T-helper 1 cell (primary cell): Measurements from ENCODE around the gene DPYD.

Experiments used
- DNase-seq, 5 donors: peaks; one replicate each; pipeline ENCODE4 v3.0.0-alpha.2; 2012 to 2020

Gene DPYD

DNA sequence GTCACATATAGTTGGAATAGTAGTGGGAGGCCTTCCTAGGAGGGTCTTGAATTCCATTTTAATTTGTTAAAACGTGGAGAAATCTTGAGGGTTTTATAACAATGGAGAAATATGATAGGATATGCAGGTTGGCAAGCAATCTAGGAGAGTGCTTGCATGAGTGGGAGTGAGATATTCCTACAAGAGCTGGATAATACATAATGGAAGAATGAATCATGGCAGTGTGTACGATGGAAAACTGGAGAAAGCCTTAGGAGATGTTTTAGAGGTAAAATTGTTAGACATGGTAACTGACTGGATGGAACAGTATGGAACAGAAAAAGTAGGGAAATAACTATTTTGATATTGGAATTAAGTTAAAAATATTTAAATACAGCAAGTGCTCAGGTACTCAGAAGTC is 846.9 kb downstream of the DPYD start:
- DNase-seq = no peak

DNA sequence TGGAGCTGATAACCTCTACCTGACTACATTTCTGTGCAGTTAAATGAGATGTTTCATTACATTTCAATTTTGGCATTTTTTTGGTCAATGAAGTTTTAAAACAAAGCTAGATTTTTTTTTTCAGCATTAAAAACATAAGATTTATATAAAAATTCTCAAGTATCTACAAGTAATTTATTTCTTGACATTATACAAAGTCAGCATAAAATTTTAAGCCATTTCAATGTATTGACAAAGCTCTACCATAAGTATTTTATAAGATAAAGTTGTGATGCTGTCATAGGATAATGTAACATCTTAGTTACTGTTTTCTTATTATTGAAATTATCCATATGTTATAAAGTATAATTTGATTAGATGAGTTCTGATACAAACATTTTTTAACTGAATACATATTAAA is 847.7 kb downstream of the DPYD start:
- DNase-seq = no peak

DNA sequence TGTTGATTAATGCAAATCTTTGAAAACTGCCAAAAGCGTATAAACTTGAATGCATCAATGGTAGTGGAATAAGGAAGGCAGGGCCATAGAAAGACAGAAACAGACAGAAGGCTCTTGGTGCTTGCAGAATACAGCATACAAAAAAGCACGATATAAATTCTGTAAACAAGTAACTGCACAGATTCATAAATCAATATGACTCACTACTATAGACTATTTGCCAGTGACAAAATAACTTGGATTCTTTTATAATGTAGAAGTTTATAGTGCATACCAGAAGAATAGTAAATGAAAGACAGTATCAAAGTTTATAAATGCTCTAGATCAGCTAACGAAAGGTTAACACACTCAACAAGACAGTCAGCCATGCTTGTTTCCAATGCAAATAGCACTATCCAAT is 849.7 kb downstream of the DPYD start:
- no peak for DNase-seq

DNA sequence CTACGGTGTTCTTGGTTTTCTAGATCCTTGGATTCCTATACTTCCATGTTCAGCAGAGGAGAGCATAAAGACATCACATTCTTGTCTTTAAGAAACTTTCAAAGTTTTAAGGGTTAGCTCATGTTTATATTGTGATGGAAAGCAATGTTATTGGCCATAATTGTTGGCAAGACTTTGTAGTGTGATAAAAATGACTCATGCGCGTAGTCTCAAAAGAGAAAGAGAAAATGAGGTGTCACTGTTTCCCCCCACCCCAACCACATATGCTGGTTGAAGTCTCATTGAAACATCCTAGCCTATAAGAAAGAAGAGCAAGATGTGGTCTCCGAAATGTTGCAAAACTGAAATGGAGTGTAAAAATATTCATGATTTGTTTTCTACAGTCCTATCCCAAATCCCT is 850.5 kb downstream of the DPYD start:
- no peak for DNase-seq

DNA sequence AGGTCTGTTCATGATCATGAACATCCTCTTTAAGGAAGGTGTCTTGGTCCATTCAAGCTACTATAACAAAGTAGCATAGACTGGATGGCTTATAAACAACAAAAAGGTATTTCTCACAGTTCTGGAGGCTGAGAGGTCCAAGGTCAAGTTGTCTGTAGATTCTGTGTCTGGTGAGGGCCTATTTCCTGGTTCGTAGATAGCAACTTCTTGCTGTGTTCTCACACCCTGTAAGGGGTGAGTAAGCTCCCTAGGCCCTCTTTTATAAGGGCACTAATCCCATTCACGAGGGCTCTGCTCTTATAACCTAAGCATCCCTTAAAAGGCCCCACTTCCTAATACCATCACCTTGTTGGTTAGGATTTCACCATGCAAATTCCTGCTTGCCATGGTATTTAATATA is 851.5 kb downstream of the DPYD start:
- DNase-seq = no peak

DNA sequence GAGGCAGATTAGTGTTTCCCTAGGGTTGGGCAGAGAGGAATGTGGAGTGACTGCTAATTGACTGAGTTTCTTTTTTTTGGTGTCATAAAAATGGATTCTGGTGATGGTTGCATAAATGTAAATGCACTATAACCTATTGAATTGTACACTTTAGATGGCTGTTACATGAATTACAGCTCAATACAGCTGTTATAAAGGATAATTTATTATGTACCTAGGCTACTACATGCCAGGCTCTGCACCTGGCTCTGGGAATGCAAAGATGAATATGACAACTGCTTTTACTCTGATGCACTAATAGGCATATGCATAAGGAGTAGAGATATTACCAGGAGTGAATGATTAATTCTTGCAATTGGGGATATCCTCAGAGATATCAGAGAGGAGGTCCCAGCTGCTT is 854.0 kb downstream of the DPYD start:
- DNase-seq = no peak

DNA sequence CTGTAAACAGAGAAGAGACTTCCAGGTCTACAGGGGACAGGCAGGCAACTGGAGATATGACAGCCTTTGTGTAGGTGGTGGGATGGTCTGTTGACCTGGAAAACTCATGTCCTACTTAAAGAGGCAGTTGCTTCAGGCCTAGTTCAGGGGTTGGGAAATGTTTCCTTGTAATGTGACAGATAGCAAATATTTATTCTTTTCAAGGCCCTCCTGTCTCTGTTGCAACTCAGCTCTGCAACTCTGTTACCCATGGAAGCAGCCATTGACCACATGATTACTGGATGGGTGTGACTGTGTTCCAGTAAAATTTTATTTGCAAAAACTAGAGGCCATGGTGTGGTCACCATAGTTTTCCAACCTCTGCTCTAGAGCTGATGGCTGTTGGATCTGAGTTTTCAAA is 857.3 kb downstream of the DPYD start:
- DNase-seq = no peak

DNA sequence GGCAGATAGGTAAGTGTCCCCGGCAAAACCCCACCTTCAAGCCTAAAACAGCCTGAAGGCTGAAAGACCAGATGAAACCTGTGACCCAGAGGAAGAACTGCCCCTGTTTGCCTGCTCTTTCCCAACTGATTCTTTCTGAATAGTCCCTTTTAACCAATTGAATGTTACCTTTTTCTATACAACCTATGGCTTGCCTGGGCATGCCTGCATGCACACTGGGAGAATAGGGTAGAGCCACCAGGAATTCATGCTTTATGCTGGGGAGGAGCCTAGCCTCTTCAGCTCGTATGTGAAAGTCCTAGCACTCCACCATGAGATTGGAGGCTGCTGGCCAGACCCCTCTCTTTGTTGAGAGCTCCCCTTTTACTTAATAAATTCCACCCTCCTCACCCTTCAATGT is 859.2 kb downstream of the DPYD start:
- no peak for DNase-seq

DNA sequence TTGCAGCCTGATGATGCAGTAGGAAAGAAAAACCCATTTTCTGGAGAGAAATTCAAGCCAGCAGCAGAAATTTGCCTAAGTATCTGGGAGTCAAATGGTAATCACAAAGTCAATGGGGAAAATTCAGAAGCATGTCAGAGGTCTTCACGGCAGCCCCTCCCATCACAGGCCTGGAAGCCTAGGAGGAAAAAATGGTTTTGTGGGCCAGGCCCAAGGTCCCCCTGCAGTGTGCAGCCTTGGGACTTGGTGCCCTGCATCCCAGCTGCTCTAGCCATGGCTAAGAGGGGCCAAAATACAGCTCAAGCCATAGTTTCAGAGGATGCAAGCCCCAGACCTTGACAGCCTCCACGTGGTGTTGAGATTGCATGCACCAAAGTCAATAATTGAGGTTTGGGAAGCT is 864.4 kb downstream of the DPYD start:
- no peak for DNase-seq

DNA sequence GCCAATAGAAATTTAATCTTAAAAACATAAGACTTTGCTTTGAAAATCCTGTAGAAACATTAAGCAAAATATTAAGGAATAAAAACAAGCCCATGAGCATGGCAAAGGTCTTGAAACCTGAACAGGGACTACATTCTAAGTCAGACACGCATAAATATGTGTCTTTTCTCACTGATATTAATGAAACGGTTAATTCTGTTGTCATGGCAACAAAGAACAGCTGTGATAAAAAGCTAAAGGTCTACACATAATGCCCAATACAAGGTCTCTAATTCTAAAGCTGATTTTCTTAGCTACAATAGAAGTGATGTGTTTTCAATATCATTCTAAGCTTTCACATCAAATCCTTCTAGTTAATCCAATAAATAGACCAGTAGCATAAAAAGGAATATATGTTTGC is 867.6 kb downstream of the DPYD start:
- DNase-seq = no peak

DNA sequence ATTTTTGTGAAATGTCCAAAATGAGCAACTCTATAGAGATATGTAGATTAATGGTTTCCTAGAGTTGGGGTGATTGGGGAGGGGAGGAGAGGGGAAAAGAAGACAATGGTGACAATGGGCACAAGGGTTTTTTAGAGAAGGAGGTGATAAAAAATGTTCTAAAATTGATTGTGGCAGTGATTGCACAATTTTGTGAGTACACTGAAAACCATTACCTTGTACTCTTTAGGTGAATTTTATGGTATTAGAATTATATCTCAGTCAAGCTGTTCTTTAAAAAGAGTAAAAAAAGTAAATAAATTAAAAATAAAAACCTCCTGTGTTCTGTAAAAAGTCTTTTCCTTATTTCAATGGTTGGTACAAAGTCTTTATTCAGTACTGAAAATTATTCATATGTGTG is 869.0 kb downstream of the DPYD start:
- no peak for DNase-seq

DNA sequence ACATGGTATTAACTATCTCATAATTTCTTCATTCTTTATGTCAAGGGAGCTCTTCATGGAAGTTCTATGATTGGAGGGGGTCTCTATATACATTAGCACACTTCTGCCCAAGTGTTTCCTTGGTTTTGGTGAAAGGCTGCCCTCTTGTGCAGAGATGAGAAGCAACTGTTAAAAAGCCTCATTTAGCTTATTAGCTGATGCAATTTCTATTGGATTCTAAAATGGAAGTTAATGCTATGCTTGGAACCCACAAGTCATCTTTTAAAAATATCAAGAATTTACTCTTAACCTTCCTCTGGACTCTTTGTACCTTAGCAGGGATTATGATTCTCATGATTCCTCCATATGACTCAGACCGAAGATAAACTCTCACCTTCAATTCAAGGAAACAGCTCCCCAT is 870.3 kb downstream of the DPYD start:
- DNase-seq = no peak

DNA sequence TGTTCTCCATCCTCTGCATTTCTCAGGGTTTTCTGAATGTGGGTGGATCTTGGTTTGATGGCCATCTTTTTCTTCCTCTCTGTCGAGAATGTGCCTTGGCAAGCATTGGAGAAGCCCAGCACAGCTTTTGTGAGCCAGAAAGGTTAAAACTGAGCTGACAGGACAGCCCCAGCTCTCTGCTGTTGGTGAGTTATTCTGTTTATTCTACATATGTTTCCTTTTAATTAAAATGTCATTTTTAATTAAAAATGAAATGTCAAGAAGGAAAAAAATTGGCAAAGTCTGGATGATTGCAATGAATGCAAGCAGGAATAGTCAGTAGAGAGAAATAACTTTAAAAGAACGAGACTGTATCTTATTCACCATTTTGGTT is 873.4 kb downstream of the DPYD start:
- no peak for DNase-seq

DNA sequence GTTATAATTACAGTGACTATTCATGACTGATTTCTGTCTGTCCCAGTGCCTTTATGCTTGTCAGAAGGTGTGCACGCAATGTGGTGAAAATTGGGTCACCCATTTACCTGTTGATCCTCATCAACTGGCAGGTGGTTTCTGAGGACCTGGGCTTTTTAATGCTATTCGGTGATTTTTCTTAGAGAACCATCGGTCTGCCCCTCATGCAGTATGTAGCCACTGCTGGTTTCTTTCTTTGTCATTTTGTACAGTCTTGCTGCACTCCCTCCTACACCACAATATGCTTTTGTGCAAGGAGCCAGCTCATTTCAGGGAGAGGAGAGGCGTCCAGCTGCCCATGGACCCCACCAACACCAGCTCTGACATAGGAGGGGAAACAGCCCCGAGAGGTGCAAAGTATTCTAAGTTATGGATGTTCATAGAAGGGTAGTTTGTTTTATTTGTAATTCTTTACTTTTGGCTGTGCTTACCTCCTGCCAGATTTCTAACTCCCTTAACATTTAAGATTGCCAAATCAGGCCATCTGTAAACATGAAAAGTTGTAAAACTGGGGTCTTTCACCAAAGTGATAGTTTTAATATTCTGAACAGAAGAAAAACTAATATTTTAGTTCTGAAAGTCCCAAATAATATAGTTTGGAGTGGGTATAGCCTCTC is 873.9 kb downstream of the DPYD start:
- DNase-seq = no peak

DNA sequence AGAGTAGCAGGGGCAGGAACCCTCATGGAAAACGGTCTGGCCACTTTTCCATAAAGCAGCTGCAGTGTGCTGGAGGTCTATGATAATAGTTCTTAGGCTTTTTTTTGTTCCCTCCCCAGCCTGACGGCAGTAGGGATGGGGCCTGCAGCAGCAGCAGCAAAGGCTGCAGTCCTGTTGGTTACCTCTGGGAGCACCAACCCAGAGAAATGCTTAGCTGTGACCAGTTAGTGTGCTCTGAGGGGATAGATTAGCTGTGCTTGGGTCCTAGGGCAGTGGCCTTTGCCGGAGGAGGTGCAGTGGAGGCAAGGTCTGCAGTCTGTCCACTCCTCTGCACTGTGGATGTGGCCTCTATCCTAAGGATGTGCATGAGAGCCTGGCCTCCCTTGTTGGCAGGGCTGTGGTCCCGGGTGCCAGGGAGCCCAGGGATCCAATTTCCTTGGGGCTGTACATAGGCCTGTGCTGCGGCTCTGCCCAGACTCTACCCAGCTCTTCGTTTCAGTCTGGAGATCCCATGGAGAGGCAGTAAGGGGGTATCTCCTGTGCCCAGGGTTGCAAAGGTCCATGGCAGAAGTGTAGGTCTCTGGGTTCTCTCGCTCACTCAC is 876.6 kb downstream of the DPYD start:
- DNase-seq = no peak

DNA sequence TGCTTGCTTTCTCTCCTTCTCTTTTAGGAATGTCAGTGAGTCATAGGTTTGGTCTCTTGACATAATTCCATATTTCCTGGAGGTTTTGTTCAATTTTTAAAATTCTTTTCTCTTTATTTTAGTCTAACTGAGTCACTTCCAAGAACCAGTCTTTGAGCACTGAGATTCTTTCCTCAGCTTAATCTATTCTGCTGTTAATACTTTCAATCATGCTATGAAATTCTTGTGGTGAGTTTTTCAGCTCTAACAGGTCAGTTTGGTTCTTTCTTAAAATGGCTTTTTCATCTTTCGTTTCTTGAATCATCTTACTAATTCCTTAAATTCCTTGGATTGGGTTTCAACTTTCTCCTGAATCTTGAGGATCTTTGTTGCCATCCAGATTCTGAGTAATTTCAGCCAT is 878.3 kb downstream of the DPYD start:
- DNase-seq = no peak

DNA sequence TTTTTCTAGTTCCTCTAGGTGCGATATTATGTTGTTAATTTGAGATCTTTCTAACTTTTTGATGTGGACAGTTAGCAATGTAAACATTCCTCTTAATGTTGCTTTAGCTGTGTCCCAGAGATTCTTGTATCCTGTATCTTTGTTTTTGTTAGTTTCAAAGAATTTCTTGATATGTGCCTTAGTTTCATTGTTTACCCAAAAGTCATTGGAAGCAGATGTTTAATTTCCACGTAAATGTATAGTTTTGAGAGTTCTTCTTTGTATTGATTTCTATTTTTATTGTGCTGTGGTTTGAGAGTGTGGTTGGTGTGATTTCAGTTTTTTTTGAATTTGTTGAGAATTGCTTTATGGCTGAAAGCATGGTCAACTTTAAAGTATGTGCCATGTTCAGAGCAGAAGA is 879.8 kb downstream of the DPYD start:
- DNase-seq = no peak

DNA sequence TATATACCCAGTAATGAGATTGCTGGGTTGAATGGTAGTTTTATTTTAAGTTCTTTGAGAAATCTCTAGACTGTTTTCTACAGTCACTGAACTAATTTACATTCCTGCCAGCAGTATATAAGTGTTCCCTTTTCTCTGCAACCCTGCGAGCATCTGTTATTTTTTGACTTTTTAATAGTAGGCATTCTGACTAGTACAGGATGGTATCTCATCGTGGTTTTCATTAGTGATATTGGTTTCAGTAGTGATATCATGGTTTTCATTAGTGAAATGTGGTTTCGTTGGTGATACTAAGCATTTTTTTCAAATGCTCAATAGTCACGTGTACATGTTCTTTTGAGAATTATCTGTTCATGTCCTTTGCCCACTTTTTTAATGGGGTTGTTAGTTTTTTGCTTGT is 882.4 kb downstream of the DPYD start:
- DNase-seq = no peak

DNA sequence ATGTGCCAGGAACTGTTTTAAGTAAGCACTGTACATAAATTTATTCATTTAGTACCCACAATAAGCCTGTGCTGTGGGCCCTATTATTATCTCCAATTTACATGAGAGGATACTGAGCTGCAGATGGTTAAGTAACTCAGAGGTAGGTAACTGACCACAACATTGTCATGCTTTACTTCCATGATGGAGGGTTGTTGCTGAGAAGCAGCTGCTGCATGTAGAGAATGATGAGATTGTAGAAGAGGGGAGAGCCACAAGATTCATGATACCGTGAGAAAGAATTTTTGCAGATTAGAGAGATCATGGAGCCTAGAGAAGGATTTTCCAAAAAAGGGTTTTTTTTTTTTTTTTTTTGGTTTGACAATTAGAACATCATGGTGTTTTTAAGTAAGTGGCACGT is 886.2 kb downstream of the DPYD start:
- DNase-seq = no peak

DNA sequence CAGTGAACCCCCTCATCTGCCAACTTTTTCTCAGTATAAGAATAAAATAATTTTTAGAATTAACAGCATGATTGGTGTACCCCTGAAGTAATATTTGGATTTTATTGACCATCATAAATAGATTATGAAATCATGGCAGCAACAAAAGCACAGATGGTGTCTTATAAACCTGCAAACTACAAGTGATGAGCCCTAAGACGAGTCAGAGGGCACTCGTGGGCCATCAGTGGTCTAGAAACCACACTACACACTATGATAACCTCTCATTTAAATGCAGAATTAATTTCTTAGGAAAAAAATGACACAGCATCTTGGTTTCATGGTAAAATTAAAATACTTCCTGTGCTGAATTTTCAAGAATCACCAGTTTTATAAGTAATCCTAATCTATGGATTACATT is 886.9 kb downstream of the DPYD start:
- DNase-seq = no peak
